ENCODE results near the gene SQSTM1.

SQSTM1 gene

DNA sequence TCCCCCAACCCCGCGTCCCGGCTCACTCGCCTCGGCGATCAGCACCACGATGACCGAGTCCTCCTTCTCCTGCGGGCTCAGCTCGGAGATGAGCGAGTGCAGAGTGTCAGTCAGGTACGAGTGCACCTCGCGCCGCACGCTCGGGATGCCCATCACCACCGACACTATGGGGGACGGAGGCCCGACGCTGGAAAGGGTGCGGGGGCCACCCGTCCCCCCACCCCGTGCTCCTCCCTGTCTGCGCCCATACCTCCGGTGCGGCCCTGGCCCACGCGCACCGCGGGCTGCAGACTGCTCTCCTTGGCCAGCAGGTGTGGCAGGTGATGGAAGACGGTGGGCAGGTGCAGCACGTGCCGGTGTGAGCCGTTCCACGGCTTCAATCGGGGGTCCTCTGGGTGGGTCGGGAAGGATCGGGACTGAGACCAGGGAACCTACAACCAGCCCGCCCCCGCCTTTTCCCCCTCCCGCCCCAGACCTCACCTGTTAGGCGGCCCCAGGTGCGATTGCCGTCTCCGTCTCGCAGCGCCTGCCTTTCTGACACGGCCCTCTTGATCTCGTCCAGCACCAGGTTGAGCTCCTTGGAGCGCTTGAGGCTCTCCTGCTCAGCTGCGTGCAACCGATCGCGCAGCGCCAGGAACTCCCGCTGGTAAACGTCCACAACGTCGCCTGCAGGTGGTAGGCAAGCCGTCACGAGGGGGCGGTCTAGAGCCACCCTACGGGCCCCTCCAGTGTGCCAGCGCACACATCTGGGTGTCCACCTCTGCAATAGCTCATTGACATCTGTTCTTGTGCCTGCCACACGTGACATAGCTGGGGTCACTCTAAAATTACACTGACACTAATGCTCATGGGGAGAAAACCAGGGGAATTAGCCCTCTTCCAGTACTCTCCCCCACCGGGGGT, 19.1 kb upstream of the SQSTM1 start:
- DNase-seq (ENCODE audit: low spot score): peak; percentile 87
- in situ Hi-C loops (cut with MboI; ENCODE audit: low pct_unique_long_range_greater_than_20kb, low sequenced_read_pairs, unreplicated experiment): no loop called here
- TF ChIP-seq, protein P1, sequence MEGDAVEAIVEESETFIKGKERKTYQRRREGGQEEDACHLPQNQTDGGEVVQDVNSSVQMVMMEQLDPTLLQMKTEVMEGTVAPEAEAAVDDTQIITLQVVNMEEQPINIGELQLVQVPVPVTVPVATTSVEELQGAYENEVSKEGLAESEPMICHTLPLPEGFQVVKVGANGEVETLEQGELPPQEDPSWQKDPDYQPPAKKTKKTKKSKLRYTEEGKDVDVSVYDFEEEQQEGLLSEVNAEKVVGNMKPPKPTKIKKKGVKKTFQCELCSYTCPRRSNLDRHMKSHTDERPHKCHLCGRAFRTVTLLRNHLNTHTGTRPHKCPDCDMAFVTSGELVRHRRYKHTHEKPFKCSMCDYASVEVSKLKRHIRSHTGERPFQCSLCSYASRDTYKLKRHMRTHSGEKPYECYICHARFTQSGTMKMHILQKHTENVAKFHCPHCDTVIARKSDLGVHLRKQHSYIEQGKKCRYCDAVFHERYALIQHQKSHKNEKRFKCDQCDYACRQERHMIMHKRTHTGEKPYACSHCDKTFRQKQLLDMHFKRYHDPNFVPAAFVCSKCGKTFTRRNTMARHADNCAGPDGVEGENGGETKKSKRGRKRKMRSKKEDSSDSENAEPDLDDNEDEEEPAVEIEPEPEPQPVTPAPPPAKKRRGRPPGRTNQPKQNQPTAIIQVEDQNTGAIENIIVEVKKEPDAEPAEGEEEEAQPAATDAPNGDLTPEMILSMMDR (IDR thresholded peaks at IDR 0.05; ENCODE audit: extremely low read depth, insufficient read depth, missing control alignments): peak; percentile 76

DNA sequence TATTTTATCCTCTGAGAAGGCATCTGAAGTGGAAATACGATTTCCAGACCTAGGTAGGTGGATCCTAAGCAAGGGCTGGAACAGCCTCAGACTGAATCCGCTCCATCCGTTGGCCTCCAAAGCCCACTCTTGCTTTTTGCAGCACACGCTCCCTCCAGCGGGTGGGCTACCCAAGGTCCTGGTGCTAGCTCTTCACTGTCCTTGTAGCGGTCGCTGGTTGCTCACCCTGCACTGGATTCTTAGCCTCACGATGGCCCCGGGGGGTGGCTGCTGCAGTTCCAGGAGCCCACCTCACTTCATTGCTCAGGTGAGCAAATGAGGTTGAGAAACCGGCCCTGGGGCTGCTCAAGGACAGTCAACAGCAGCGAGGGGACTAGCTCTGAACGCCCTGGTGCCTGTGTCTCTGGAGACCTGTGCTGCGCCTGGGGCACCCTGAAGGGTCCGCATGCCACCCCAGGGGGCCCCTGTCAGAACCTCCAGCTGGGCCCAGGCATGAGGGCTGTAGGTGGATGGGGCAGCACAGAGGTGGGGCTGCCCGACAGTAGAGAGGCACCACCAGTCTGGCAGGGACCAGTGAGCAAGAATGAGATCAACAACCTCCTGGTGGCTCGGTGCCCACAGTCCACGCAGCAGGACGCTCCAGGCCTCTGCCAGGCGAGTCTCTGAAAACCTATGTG, 18.4 kb upstream of the SQSTM1 start:
- in situ Hi-C loops (cut with MboI; ENCODE audit: low pct_unique_long_range_greater_than_20kb, low sequenced_read_pairs, unreplicated experiment): no loop called here
- TF ChIP-seq, protein P1 (IDR thresholded peaks at IDR 0.05; ENCODE audit: extremely low read depth, insufficient read depth, missing control alignments): no peak
- no peak for DNase-seq (ENCODE audit: low spot score)

DNA sequence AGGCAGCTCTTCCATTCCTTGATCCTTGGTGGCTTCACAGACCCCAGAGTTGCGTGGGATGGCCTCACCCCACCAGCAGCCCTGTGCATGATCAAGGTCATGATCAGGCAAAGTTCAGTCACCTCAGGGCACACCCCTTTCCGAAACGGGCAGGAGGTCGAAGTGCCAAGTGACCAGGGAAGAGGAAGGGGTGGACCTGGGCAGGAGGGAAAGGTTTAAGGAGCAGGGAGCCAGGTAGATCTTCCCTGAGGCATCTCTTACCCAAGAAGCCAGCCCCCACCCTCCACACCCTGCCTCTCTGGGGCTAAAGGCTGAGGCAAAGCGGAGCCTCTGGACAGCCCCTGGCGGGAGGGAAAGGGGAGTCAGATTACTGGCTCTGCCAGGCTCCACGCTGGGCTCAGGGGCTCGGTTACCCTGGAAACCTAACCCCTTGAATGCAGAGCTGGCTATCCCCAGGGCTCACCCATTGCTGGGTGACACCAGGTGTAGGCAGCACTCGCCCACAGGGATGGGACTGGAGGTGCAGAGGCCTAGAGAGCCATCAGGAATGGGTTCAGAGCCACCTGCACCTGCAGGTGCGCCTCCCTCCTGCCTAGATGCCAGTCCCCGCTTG, 17.6 kb upstream of the SQSTM1 start:
- TF ChIP-seq, protein P1 (IDR thresholded peaks at IDR 0.05; ENCODE audit: extremely low read depth, insufficient read depth, missing control alignments): no peak
- no peak for DNase-seq (ENCODE audit: low spot score)

DNA sequence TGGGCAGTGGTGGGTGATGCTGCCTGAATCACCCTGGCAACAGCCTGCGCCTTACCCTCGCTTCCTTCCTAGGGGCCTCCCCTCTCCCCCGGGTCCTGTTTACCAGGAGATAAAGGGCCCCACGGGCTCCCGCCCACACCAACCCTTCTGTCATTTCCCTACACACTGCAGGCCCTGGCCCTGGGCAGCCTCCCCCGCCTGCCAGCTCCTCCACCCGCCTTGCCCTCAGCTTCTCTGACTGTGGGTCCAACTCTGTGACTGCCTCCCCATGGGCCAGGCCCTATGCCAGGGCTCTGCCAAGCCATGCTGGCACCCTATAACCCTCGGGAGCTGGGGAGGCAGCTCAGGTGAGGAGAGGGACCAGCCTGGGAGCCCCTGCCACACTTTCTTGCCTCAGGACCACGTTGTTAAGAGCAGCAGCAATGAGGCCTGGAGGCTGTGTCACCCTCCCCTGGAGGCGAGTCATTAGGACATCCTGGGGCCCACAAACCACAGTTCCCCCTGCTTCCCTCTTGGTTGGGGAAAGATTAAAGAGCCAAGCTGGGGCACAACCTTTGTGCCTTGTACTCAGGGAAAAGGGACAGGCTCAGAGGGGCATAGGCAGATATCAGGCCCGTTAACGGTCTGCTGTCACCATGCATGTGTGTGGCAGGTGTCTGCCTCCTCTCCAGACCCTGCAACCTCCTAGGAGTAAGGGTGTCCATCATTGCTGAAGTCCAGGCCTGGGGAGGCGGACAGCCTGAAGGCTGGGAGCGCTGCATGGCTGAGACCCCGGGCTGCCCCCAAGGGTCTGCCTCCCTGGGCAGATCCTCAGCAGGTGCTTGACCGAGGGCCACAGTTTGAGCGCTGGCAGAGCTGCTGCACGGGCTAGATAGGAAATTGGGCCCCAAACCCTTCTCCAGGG, 16.8 kb upstream of the SQSTM1 start:
- TF ChIP-seq, protein P1 (IDR thresholded peaks at IDR 0.05; ENCODE audit: extremely low read depth, insufficient read depth, missing control alignments): no peak
- in situ Hi-C loops (cut with MboI; ENCODE audit: low pct_unique_long_range_greater_than_20kb, low sequenced_read_pairs, unreplicated experiment): no loop called here
- DNase-seq (ENCODE audit: low spot score): peak; percentile 39

More for the DNA sequence above, 17.6 kb upstream of the SQSTM1 start:
- in situ Hi-C loops (cut with MboI; ENCODE audit: low pct_unique_long_range_greater_than_20kb, low sequenced_read_pairs, unreplicated experiment): no loop called here

DNA sequence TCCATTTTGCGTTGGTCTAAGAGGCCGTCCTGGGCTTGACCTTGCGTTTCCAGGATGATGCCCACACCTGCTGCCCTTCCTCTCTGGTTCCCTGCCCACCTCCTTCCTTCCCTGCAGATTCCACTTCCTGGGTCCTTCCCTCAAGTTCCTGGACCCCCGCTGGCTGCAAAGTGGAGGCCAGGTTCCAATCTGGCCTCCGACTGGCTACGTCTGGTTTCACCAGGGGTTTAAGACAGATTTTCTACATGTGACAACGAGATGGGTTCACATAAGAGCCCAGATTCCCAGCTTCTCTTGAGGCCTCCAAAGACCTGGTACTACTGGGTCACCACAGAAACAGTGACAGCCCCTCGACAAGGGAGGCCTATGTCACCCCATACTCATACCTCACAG, 16.2 kb upstream of the SQSTM1 start:
- DNase-seq (ENCODE audit: low spot score): no peak
- in situ Hi-C loops (cut with MboI; ENCODE audit: low pct_unique_long_range_greater_than_20kb, low sequenced_read_pairs, unreplicated experiment): no loop called here
- TF ChIP-seq, protein P1 (IDR thresholded peaks at IDR 0.05; ENCODE audit: extremely low read depth, insufficient read depth, missing control alignments): no peak

Data from GM13977 (cell line).